NCI-H2107 treated with DMSO at 0.1 percent for 48 hours (cell line): ENCODE results near the gene SLC35B1.

ENCODE experiments used
- DNase-seq: peaks from one replicate; lab custom pipeline; 2025; ENCODE audit not compliant: unreplicated experiment; lab: John Stamatoyannopoulos, UW

Gene SLC35B1

DNA sequence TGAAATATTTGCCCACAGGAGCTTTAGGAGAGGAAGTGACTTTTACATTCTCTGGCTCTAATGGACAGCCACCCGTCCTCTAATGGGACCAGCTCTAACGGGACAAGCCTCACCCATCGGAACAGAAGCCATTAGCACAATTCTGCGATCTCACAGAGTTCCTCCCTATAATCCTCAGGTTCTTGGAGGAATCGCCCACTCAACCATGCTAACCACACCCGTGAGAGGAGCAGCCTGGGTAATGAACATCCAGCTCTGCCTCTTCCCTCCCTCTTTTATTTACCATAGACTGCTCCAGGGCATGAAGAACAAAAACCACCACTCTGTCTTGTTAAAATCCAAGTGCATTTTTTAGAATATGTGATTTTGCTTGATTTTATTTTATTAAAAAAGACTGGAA is 6.8 kb downstream of the SLC35B1 start:
- DNase-seq = no peak

DNA sequence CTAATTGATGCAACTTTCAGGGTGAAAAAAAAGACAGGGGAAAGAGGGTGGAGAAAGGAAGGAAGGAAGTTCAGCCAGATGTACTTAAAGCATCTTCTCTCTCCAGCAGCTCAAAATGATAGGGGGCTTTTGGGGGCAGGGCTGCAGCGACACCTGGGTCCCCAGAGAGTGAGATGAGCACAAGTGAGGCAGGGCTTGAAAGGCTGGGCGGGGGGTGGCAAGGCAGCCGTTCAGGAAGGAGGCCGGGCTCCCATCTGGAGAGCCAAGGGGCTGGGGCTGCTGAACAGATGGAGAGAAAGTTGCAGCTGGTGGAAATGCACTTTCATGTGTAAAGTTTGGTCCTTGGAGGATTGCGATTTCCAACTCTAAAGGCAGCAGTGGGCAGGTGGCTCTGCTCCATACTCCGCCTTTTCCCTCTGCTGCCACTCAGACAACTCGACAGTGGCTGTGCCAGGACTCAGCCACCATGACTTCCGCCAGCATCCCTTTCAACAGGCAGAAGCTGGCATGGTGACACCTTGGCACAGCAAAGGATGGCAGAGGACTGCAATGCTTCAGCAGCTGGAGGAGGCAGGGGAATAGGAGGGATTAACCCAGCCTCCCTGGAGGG is 7.7 kb downstream of the SLC35B1 start:
- DNase-seq = no peak

DNA sequence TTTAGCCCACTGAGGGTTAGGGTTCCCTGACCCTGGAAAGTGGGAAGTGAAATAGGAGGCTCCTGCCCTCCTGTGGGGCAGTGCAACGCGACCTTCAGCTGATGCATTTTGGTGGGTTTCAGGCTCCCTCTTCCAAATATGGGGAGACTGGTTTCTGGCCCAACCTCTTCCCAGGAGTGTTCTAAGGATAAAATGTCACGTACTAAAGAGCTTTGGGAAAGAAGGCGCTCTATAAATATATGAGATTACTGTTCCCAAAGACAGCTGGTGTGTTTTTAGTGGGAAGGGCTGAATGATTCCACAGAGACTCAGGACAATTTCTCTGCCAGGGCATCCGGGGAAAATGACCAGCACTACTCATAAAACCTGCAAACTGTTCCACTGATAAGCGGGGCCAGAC is 9.8 kb downstream of the SLC35B1 start:
- no peak for DNase-seq

DNA sequence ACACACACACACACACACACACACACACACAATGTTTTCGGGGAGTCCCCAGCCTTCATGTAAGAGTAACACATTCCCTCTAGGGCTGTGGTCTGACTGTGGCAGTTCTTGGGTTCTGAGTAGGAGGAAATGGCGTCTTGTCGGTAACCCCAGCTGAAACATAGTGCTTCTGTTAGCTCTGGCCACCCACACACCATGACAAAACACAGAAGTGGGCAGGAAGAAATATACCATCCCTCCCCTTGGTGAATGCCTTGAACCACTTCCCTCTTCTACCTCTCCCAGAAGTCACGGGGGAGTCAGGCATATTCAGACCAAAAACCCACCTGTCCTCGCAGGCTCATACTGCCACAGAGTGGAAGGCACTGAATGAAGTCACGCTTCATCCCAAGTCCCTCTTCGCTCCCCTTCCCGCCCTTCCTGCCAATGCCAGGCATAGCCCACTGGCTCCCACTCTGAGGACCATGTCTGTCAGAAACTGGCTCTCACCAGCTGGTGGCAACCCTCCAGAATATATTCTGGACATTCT is 11.5 kb downstream of the SLC35B1 start:
- DNase-seq = no peak

DNA sequence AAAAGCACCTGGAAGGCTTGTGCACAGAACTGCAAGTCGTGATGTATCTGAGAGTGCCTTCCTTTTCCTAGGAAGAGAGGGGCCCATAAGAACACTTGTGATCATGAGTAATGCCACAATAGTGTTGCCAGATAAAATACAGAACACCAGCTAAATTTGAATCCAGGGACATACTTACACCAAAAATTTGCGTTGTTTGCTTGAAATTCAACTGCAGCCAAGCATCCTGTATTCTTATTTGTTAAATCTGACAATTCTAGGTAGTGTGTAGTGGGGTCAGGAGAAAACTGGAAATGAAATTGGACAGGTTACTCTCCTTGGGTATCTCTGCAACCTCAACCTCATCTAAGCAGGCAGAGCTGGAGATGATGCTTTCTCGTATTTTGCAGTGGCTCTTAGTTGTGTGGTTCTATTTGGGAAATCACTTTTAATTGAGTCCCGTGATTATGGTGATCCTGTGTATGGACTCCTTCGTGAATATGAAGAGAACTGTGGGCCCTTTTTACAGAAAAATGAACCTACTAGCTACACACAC is 12.0 kb downstream of the SLC35B1 start:
- no peak for DNase-seq

DNA sequence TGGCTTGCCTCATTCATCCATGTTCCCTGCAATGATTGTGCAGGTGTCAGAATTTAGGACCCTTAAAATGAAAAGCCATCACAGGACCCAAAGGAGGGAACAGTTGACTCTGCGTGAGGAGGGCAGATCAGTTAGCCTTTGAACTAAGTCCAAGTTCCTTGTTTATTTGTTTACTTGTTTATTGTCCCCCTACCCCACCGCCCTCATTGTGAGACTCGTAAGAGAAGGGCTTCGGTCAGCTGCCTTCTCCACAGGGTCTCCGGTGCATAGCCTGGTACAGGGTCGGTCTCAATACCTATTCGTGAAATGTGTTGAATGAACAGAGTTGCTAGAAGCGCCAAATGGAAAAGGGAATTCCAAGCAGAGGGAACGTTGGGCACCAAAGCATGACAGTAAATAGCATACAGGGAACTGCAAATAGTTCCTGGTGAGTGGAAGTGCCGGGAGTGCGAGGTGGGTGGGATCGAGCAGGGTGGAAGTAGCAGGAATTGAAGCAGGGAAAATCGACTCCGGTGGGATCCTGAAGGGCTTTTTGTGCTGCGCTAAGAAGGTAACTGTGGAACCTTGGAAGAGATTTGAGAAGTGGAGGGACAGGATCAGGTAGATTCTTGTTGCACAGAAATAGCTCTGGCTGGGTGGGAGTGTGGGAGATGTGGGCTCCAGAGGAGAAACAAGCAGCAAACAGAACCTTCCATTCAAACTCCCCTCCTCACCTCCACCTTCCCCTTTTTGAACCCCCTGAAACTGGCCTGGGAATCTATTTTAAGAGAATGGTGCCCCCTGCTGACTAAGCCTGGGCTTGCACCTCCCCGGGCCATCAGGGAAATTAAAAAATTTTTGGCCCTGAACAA is 12.7 kb downstream of the SLC35B1 start:
- no peak for DNase-seq

DNA sequence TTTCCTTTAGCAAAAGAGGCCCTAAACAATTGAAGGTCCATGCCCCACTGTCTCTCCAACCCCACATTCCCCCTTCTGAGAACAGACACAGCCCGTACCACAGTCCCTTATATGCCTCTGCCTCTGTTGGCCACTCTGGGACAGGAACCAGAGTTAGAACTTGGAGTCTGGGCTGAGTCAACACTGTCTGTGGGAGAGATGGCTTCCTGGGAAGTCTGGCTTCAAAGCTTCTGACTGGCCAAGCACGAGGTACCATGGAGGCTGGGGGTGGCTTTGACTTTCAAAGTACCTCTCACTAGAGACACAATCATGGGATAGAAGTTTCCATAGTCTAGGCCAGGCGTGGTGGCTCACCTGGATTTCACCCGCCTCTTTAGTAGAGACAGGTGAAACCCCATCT is 15.0 kb downstream of the SLC35B1 start:
- DNase-seq = no peak

DNA sequence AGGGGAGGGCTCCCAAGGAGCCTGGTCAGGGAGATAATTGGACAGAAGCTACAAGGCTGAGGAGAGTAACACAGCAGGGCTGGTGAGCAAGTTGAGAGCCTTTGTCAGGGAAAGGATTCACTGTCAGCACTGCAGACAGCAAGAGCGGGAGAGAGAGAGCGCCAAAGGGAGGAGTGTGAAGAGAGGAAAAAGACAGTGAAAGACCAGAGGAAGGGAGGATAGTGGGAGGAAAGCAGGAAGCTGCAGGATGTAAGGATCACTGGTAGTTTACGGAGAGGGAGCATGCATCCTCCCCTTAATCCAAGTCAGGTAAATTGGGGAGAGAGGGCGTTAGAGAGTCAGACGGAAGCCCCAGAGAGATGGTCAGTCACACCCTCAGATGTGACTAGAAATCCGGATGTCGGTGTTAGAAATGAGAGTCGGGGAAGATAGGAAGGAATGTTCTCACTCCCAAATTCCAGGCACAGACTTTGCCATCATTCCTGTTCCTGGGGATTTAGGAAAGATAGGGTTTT is 16.0 kb downstream of the SLC35B1 start:
- no peak for DNase-seq

DNA sequence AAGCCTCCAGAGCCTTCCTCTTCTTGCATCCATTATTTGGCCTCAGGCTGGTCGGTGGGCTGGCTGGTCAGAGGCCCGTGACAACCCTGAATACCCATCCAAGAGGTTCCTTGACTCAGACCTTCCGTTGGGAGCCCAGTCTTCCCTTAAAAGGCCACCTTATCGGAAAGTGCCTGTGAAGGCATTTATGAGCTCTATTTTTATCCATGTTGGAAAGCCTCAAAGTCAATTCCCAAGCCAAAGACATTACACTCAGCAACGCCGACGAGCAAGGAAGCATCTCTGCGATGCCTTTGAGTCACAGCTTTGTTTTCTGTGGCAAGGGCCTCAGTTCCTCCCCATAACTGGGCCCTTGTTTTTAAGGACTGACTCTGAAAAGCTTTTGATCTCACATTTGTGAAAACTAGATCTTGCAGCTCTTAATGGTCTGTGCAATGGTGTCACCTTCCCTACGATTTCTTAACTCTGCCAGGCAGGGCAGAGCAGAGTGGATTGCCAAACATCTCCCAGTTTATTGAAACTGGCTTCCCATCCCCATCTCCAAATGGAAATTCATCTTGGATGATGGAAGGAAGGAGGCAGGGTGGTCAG is 16.6 kb downstream of the SLC35B1 start:
- no peak for DNase-seq

DNA sequence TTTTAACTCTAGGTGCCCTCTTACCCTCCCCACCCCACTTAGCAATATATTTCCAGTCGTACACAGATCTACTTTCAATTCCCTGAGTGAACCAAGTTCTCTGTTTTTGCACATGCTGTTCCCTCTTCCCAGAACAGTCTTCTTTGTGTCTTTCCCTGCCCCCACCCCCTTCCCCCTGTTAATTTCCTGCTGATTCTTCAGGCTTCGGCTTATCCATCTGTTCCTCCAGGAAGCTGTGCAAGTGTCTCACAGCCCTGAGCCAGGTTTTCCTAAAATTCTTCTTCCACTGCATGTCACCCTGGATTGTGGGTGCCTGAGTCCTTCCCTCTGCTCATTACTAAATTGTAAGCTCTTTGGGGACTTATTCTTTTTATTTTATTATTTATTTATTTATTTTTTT is 17.5 kb downstream of the SLC35B1 start:
- DNase-seq = no peak

DNA sequence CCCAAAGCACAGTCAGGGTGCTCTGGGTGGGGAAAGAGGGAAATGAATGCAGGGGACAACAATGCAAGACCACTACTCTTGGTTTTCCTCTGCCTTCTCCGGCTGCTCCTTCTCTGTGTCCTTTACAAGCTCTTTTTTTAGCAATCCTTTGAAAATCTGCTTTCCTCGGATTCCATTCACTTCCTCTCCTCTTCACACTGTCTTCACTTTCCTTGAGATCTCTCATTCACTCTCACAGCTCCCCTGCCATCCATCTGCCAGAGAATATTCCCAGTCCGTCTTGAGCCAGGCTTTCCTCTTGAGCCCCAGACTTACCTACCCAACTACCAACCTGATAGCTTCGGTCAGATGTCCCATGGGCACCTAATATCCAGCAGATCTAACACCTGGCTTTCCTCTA is 18.9 kb downstream of the SLC35B1 start:
- DNase-seq = no peak

DNA sequence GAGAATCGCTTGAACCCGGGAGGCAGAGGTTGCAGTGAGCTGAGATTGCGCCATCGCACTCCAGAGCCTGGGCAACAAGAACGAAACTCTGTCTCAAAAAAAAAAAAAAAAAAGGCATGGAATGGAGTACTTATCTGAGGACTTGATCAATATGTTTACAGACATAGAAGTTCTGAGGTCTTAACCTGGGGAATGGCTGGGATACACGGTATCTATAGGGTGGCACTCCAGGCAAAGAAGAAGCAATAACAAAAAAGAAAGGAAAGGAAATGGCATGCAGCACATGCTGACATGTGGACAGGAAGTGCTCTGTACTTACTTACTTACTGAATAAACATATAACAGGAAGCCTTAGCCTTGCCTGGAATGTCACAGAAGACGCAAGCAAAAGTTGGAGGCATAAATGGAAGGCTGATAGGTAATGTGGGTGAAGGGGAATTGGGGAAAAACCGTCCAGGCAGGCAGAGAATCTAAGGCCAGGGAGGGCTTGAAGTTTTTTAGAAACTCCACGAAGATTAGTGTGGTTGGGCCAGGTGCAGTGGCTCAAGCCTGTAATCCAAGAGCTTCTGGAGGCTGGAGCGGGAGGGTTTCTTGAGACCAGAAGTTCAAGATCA is 19.8 kb downstream of the SLC35B1 start:
- DNase-seq = no peak

DNA sequence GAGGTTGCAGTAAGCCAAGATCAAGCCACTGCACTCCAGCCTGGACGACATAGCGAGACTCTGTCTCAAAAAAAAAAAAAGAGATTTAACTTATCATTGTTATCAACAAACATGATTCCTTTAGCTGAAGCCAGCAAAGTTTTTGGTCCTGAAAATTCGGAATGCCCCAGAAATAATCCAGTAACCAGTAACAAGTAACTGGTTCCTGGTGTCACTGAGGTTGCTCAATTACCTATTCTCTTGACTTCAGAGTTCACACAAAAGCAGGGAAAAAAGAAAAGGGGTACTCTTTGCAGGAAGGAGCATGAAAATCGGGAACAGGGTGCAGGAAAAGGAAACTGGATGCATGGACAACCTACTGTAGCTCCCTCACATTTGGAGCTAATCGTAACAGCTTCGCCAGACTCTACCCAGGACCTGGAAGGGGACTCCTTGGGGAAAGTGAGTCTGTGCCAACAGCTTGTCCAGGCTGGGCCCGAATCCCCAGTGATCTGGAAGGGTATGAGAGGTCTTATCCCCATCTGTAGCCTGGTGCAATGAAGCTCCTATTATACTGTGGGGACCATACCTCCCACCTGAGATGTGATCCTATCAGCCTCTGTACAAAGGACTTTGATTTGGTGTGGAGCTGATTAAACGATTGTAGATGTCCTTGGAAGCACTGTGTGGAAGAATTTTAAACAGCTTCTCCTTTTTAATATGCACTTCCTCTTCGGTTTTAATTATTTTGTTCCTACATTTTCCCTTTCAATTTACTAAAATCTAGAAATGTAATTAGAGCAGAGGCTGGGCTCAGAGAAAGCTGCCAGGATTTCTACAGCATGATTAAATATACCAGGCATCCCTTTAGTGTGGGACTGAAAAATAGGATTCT is 26.4 kb downstream of the SLC35B1 start:
- no peak for DNase-seq

DNA sequence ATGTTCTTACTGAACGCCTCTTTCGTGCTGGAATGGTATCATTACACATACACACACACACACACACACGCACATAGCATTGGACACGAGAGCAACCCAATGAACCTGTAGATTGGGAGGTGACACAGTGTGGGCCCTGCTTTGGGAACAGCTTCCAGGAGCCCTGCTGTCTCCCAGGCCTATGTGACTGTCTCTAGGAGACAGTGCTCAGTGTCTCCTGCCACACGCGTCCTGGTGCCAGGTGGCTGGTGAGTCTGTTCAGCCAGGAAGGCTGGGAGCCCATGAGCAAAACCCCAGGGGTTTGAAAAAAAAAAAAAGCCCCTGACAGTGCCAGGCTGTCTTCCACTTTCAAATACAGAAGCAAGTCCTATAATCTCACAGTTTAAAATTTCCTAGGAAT is 27.4 kb downstream of the SLC35B1 start:
- no peak for DNase-seq

DNA sequence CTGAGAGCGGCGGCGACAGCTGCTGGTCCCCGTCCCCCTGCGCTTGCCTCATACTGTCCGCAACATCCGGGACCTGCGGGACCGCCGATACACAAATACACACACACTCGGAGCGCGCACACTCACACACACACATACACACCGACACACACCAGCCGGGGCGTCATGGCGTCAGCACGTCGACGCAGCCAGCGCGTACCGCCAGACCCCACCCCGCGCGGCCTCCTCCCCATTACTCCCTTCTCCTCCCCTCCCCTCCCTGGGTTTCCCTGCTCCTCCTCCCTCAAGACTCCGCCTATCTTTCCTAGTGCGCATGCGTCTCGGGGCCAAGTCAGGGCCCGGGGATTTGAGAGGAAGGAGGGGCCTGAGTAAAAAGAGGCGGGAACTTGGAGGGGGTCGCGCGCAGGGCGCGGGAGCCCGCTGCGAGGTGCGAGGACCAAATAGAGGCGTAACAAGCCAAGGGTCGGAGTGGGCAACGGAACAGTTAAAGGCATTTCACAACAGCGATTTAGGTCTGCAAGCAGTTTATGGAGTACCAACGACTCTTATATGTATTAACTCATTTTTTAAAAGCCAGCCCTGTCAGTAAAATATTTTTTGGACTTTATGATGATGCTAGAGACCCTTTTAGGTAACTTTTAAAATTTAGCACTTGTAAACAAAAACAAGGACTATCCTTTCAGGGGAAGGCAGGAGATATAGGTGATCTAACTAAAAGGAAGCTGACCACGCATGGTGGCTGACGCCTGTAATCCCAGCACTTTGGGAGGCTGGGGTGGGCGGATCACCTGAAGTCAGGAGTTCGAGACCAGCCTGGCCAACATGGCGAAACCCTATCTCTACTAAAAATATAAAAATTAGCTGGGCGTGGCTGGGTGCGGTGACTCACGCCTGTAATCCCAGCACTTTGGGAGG is 29.6 kb downstream of the SLC35B1 start, which contains the start of gene SPOP:
Gene SPOP (minus strand): TSS at position 165 of the 915 bp plus-strand sequence. CDS start 55,287 bp downstream, outside the sequence.
- peak; percentile 97 for DNase-seq

DNA sequence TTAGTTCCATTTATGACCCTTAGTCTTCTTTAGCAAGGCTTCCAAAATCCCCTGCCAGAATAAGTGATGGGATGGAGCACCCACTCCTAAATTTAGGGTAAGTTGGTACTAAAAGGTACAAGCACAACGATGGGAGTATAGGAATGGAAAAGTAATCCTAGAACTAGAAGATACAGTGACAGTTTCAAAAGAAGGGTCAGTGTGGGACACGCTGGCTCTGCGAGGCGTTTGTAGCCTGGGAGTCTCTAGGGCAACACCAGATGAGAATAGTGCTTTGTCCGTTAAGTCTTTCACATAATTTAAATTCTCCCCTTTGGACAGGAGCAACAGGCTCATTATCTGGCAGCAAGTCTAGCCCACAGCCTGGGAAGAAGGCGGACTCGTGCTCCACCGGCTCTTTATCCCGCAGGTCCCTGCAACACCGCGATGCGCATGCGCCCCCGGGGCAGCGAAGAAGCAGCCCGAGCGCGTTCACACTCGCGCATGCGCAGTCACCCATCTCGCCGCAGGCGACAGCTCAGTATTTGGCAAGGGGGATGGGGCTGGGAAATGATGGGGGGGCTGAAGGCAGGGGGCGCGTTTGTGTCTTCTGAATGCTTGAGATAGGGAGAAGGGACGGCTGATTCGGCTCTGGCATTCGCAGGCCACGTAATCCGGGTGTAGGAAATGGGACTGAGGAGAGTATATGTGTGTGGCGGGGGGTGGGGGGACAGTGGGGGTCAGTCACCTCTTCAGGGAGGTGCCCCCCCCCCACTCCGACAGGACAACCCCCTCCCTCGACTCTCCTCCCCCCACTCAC is 30.4 kb downstream of the SLC35B1 start:
- peak; percentile 77 for DNase-seq

DNA sequence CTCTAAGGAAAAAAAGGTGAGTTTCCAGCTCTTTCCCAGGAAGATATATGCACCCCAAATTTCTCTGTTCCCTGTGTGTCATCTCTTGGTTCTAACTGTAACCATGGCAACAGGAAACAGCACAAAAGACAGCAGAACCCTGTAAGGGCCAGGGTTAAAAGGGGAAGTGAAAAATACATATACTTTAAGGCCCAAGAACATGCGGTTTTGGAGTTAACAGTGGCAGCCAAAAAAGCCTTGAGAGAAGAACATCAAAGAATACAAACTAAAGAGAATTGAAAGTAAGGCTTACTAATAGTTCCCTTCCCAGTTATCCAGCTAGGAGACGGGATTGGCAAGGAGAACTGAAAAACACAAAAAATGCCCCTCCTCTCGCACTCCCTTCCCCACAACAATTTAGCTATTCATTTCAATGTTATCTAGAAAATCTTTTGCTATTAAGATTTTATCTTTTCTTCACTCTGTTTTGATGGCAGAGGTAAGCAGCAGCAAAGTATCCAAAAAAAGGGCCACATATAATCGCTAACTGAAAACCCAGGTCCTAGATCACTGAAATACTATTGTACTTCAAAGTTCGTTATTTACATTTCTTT is 31.4 kb downstream of the SLC35B1 start:
- DNase-seq = no peak

DNA sequence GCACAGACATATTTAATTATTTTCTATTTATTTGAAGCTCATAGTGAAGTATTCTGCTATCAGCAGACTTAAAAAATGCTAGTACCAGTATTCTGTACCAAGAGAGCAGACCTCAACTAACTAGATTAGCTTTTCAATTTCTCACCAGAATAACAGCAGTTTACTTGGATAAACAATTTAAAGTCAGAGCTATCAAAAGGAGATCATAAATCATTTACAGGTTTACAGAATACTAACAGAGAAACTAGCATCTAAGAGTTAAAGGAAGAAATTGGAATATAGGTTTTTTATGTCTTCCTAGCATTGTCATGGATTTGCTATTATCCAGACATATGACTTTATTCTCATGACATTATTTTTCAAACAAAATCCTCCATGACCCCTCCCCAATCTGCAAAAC is 33.3 kb downstream of the SLC35B1 start:
- no peak for DNase-seq
